T-helper 2 cell (primary cell): ENCODE results near the gene MAP2K2.

Source experiments
- DNase-seq, 5 experiments: peaks; one replicate each; pipeline versions ENCODE4 v3.0.0 to v3.0.0-alpha.2; 2012 to 2022

MAP2K2 gene

DNA sequence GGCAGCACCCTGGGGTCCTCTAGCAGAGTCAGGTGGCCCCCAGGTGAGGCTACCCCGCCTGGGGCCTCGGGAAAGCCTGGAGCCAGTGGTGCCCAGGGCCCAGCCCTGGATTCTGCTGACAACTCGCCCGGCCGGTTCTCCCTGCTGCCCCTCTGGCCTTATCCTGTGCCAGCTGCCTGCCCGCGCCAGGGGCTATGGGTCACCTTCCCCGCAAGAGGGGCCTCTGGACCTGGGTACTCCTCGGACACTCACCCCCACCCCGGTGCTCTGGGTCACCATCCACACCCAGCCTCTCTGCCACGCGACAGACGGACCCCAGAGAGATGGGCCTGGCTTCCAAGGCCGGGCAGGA, 81.2 kb downstream of the MAP2K2 start:
- DNase-seq = no peak

DNA sequence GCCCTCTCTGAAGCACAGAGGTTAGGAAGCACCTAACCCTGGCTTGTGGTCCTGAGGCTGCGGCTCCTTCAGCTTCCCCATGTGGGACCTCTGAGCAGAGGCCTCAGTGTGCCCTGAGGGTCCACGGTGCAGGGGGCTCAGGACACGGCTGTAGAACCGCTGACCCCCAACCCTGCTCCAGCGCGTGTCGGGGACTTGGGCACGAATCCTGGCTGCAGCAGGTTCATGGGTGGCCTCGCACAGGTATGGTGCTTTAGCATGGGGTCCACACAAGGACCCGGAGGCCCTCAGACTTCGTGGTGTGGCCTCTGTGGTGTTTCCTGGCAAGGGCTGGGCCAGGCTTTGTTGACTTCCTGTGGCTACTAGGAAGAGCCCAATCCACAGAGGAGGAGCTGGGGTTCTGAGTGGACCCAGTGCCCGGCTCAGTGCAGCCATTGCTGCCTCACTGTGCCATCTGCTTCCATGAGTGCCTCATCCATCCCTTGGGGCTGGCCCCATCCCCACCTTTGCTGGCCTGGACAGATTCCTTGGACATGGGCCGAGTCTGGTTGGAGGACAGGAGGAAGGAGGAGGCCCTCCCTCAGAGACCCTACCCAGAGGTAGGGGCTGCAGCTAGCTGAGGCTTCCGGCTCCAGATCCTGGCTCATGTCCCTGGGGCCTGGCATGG, 81.7 kb downstream of the MAP2K2 start:
- DNase-seq = no peak
